IPS-18c (cell line): Measurements from ENCODE around the gene CRIP3.

Experiments used
- H3K4me3 ChIP-seq: 2 replicates; pipeline ENCODE4 v1.7.0; 2013; ENCODE audit warnings: low read depth, mild to moderate bottlenecking, low read length, moderate library complexity; ENCODE audit not compliant: insufficient read depth
- H3K9me3 ChIP-seq: one replicate; pipeline ENCODE4 v1.6.1; 2013; ENCODE audit warnings: mild to moderate bottlenecking, low read length, moderate library complexity; ENCODE audit not compliant: control insufficient read depth, insufficient read depth

CRIP3 gene

DNA sequence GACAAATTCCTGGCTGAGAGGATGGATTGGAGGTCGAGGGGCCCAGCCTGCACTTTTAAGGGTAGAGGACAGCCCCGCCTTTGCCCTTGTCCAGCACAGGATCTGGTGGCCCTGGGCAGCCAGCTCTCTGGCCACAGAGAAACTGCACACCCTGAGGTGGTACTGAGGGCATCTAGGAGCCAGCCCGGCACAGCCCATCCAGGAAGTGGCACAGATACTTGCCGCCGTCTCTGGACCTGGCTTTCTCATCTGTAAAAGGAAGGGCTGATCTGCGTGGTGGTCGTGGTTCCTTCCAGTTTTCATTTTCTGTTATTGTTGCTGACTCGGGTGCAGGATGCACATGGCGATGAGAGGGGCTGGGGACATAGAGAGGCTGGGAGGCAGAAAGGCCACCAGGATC lies 26.6 kb downstream of the CRIP3 start:
- Histone ChIP-seq H3K4me3 (no peak overlapping the region), H3K9me3 (no peaks in the 10 kb centered on the region)

DNA sequence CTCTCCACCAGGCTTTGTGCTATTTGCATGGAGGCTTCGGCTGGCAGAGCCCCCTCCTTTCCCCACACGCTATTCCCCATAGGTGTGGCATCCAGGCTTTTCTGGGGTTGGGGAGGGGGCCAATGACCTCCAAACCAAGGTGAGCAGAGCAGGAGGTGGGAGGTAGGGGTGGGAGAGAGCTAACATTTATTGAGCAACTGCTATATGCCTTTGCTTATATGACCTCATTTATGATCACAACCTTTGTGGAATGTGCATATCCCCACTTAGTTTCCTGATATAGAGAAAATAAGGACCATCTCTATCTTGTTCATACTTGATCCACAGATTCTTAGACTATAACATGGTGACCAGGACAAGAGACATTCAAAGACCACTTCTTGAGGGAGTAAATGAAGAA lies 28.4 kb downstream of the CRIP3 start:
- no peaks in the 10 kb centered on the region for H3K9me3 ChIP-seq

DNA sequence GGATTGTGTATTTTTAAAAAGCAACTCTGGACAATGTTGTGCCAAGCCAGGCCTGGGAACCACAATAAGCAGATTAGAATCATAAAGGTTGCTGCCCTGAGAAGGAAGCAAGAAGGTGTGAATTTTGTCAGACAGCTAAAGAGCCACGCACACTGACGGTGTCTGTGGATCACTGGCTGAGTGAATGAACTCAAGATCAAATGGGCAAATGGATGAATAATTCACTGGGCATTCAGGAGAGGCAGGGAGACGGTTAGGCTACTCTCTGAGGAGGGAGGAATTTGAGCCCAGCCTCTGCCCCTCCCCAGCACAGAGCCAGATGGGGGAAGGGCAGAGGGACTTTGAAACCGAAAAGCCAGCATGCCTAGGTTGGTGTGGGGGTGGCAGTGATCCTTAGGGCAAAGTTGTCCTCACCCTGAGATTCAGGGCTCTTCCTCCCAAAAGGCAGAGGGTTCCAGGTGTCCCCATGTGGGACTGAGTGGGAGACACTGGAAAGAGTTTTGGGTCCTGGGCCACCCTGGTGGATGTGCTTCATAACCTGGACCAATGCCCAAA lies 30.0 kb downstream of the CRIP3 start:
- Histone ChIP-seq H3K4me3 (no peak overlapping the region), H3K9me3 (no peaks in the 10 kb centered on the region)

More for the DNA sequence above, 28.4 kb downstream of the CRIP3 start:
- no peak overlapping the region for H3K4me3 ChIP-seq

DNA sequence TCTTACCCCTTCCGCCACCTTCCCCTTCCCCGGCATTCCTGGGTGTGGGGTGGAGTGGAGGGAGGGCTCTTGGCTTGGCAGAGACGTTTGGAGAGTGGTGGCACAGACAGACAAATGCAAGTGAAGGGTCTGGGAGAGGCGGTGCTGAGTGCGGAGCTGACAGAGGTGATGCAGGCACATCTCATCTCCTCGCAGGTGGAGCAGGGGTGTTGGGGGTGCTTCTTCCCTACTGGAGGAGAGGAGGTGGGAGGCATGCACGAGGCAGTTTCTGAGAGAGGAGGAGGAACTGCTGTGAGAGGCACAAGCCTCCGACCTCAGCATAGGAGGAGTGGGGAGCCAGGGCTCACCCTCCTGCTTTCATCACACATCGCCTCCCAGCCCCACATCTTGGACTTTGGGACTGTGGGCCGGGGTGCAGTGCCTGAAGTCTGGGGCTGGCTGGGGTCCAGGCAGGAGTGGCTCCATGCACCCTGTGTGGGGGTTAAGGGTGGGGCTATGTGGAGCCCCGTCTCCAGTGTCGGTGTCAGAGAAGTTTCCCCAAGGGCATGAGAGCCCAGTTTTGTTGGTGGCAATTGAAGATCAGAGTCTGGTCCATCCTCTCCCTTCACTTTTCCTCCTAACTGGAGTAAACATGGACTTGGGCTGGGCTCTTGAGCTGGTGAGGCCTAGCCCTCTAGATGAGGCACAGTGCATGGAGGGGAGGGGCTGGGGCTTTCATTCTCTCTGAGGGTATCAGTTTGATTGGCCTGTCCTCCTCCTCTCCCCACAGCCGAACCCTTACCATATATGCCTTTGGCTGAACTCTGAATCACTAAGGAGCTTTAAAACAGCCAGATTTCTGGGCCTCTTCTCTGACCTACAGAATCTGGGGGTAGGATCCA lies 30.7 kb downstream of the CRIP3 start:
- Histone ChIP-seq H3K4me3 (no peak overlapping the region), H3K9me3 (no peaks in the 10 kb centered on the region)

DNA sequence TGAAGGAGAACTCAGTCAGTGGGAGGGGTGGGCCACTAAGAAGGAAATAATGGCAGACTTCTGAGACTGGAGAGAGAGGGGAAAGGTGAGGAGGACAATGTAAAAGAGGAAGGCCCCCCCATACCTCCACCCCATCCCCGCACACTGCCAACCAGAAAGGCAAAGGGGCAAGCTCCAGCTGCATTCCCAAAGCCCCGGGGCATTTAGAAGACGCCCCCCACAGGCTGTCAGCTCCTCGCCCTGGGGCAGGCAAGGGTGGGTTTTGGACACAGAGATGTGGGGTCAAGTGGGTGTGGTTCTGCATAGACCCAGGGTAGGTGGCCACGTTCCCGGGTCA lies 31.4 kb downstream of the CRIP3 start:
- no peak overlapping the region for H3K4me3 ChIP-seq
- H3K9me3 ChIP-seq: no peaks in the 10 kb centered on the region

DNA sequence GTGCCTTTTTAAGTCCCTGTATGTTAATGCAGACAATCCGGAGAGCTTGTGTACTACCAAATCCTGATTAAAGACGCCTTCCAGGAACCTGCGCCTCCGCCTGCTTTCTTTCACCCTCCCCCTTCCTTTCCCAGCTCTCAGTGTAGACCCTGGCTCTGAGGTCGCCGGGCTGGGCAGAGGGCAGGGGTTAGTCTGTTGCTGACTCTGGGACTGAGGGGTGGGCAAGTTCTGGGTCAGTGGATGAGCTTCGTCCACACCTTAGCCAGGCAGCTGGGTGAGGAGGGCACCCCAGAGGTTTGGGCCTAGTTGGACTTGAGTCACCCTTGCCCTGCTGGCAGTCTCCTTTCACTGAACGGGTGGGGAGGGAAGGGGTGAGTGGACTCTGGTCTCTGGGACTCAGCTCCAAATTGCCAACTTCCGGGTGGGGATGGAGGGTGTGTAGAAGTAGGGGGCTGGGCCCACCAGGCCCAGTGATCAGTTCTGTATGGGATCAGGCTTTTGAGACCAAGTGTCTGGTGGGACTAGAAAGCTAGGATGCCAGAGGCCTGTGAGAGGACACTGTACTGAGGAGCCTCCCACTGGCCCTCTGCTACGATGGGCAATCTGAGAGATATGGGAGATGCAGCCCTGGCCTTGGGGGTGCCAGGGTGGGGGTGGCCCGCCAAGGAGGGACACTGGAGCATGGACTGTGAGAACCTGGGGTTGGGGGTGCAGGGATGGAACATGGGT lies 31.9 kb downstream of the CRIP3 start:
- H3K4me3 ChIP-seq: peak overlapping the region; percentile 38
- H3K9me3 ChIP-seq: no peaks in the 10 kb centered on the region

DNA sequence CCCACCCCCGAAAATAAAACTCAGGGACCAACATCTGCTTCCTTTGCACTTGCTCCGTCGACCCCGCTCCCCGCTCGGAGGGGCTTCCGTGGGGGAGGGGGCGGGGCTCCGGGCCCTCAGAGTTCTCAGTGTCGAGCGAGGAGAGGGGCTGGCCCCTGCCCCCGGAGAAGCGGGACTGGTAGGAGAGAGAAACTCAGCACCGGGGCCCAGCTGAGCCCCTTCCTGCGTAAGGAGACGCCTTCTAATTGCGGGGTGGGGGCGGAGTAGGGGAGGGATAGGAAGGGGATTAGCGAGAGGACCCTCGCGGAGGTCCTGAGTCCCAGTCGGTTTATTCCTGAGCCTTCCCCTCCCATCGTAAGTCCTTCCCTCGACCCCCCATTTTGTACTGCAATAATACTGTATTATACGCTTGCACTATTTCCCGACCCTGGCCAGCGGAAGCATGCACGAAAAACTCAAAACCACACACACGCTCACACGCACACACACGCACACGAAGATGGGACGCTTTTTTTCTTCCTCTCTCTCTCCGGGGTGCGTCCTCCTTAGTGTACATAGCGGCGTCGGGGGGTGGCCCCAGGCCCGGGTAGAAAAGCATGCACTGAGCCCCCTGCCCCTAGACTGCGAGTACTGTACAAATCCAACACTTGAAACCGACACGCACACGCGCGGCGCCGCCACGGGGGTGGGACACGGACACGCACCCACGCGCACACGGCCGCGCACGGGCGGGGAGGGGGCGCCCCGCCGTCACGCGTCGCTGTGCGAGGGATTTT lies 32.6 kb downstream of the CRIP3 start:
- H3K4me3 ChIP-seq: peak overlapping the region; percentile 38
- no peaks in the 10 kb centered on the region for H3K9me3 ChIP-seq

DNA sequence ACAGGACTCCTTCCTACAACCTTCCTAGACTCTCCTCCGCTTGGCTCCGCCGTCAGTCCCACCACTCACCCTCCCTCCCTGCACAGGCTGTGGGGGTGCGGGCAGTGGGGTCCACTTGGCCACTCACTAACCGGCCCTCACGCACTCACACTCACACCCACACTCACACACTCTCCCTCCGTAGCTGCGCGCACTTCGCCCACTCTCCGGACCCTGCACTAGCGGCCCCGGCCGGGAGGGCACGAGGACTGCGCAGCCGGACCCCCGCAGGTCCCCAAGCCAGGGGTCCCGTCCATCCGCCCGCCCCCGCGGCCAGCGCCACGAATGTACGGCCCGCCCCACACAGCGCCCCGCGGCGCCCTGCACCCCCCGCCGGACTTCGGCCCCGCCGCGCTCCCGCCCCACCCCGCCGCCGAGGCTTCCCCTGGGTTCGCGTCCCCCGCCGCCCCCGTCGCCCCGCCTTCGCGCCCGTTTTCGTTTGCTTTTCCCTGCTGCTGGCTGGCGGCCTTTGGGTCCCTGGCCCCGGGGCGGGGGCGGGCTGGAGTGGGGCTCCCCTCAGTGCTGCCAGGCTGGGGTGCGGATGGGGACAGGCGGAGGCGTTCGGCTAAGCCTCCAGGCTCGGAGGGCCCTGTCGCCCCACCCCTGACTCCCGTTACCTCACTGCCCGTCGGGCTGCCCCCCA lies 33.6 kb downstream of the CRIP3 start:
- no peaks in the 10 kb centered on the region for H3K9me3 ChIP-seq

DNA sequence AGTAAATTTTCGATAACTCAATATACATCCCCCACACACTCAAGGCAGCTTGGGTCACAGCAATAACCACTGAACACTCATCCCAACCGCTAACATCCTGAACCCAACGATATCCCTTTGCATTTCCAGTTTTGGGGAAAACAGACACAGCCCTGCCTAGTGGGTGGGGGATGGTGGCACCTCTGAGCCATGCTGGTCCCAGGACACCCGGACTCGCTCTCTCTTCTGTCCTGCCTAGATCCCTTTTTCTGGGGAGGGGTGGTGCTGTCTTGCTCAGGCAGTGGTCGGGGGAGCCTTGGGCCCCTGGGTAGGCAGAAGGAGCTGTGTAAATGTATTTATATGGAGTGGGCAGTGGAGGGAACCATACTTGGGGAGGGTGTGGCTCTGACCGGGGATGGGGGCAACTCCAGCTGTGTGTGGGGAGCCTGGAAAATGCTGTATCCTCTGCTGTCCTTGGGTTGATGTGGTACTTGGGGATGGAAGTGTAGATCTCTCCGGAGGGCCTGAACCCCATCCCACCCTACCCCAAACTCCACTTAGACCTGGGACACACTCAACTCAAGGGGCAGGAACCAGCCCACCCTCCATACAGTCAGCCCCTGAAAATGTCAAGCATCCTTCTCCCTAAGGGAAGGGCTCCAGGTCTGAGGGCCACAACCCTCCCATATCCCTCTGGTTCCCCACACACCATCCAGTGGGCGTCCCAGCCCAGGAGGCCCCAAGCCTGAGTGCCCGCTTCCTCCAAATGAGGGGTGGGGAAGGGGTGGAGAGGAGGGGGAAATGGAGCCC lies 34.3 kb downstream of the CRIP3 start:
- Histone ChIP-seq H3K4me3 (peak overlapping the region; percentile 6; the same call in 1 of the 2 replicates), H3K9me3 (no peaks in the 10 kb centered on the region)

More for the DNA sequence above, 33.6 kb downstream of the CRIP3 start:
- peak overlapping the region; percentile 38 for H3K4me3 ChIP-seq

DNA sequence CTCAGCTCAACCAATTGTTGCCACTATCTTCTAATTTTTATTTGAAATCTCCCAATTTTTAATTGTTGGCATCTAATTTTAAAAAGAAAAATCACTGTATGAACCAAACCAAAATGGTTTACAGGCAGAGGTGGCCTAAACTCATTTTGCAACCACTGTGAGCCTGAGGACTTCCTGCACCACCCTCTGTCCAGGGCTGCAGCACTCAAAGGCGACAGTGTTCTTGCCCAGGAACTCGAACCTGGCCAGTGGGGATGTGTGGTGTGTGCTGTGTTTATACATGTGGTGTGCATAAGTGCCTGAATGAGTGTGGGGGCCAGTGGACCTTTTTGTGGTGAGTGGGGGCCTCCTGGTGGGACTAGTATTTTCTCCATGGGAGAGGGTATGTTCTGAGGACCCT lies 34.9 kb downstream of the CRIP3 start:
- Histone ChIP-seq H3K9me3 (no peaks in the 10 kb centered on the region), H3K4me3 (no peak overlapping the region)

DNA sequence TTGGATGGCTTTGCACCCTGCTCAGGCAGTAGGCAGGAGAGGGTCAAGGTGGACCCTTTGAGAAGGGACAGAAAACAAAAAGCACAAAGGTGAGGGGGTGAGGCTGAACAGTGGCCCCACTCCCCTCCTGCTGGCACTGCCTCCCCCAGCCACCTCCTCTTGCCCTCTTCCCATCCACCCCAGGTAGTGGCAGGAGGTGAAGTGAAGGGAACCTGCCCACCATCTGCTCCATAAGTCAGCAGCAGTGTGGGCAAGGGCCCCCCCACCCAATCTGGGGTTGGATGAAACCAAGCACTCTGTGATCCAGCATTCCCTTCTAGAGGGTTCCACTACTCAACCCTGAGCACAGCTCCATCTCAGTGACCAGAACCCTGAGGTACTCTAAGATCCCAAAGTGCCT lies 36.7 kb downstream of the CRIP3 start:
- peaks cover 2% of the 10 kb centered on the region for H3K9me3 ChIP-seq

DNA sequence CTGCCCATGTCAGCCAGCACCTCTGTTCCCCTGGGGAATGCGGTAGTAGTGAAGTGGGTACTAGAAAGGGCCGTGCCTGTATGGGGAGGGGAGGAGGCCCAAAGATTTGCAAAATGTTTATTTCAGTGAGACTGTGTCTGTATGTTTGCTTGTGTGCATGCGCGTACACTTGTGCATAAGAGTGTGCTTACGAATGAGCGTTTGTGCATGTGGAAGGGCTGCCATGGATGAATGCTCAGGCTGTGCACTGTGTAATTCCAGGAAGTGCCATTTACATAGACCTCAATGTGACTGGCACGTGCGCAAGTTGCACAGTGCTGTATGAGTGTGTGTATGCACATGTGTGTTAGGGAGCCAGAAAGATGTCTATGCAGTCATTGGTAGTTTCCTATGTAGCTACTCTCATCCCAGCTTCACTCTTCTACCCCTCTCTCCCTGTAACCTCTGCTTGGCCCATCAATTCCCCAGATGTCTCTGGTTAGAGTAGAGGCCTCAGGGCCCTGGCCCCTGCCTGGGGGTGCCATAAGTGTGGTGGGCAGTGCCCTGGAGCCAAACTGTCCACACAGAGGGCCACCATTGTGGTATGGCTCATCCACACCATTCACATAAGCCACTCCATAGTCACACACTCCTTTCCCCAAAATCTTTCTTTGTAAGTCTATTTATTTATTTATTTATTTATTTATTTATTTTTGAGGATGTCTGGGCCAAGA lies 37.4 kb downstream of the CRIP3 start:
- Histone ChIP-seq H3K4me3 (no peak overlapping the region), H3K9me3 (peaks cover 2% of the 10 kb centered on the region)

More for the DNA sequence above, 36.7 kb downstream of the CRIP3 start:
- H3K4me3 ChIP-seq: no peak overlapping the region

DNA sequence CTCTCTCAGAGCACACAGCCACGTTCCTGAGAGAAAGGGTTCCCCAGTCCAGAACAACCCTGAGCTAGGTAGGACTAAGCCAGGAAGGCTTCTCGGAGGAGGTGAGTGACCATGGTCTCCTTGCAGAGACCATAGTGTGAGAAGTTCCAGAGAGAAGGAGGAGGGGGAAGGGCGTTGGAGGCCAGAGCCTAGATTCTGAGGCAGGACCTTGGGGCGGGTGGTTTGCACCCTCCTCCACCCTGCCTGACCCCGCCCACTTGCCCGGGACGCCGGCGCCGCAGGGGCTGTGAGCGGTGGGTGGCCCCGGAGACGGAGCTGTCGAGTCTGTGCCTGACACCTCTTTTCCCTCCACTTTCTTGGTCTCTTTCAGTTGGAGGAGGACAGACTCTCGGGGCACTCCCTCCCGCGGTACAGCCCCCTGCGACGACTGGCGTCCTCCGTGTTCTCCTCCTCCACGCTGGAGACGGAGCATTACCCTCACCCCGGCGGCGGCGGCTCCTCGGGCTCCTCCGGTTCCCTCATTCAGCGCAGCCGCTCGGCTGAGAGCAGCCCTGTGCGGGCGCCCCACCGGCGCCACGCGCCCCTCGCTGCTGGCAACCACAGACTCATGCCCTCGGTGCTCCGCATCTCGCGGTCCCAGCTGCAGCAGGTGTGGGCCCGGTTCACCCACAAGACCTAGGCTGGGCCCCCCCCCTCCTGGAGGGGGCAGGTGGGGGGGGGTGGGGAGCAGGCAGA lies 39.2 kb downstream of the CRIP3 start:
- Histone ChIP-seq H3K9me3 (peaks cover 2% of the 10 kb centered on the region), H3K4me3 (peak overlapping the region; percentile 41)

DNA sequence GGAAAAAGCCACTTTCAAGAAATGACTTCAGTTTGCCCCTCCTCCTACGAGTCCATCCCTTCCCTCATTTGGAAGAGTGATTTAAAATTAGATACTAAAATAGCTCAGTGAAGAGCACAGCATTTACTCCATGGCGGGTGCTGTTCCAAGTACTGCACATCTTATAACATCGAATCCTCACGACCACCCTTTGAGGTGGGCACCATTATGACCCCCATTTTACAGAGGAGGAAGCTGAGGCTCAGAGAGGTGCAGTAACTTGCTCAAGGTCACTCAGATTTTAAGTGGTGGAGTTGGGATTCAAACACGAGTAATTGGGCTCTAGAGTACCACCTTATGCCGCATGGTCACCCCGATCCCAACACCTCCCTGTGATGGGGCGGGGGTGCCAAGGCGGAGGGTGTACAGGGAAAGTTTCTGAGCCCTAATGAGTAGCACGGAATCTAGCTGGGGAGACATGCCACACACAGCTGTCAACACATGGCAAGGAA lies 39.8 kb downstream of the CRIP3 start:
- peaks cover 2% of the 10 kb centered on the region for H3K9me3 ChIP-seq
- peak overlapping the region; percentile 41; the same call in 1 of the 2 replicates for H3K4me3 ChIP-seq

DNA sequence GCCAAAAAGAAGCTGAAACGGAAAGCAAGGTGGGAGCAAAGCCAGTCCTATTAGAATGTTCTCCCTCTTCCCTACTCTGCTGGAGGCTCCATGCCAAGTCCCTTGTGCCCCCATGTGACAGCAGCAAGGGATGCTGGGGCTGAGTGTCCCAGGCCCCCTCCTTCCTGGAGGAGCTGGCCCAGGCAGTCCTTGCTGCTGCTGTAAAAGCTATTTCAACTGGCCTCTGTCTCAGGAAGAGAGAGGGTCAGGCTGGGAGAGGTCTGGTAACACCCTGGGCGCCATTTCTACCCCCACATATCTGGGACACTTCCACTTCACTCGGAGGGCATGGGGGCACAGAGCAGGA lies 40.3 kb downstream of the CRIP3 start:
- Histone ChIP-seq H3K9me3 (peaks cover 2% of the 10 kb centered on the region), H3K4me3 (no peak overlapping the region)
